ENCODE measurements around the gene NIPAL3.
A peak's percentile ranks its signal among the peaks of the same experiment; 100 is the strongest.

The NIPAL3 gene

DNA sequence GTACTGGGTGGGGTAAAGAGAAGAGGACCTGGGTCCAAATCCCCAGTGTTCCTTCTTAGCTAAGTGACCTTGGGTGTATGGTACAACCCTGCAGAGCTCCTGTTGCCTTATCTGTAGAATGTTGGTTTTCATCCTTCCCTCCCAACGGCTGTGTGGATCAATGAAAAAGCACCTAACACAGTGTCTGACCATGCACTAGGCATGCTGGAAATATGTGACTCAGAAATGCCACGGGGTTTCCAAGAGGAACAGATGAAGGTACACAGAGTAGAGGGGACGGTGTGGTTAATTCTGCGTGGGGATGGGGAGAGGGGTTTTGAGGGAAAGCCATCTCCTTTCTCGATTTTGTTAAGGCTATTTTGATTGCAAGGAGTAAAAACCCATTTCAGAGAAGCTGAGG lies 8.6 kb downstream of the NIPAL3 start:
- ATAC-seq (replicated peaks) (peak in 1 of 2 donors; percentile 29), DNase-seq (no peak)
- H3K36me3 Mint-ChIP-seq, result peaks cover 25 to 57% of the 10 kb centered on the region in 2 donors
- no peaks in the 10 kb centered on the region for H3K27me3 Mint-ChIP-seq
- peak overlapping the region; percentile 4 for H3K27ac Mint-ChIP-seq
- H3K4me3 Mint-ChIP-seq, result no peak overlapping the region
- peaks cover 11 to 22% of the 10 kb centered on the region in 2 donors for H3K4me1 Mint-ChIP-seq
- H3K9me3 Mint-ChIP-seq, result no peaks in the 10 kb centered on the region

DNA sequence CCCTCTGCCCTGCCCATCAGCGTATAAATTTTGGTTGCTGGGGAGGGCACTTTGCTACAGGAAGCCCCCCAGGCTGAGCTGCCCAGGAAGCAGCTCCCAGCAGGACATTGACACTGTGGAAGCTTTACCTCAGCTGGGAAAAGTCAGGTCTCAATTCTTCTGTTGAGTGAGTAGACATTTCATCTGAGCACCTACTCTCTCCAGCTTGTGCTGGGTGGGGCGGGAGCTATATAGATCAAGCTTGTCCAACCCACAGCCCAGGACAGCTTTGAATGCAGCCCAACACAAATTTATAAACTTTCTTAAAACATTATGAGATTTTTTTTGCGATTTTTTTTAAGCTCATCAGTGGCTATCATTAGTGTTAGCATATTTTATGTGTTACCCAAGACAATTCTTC lies 9.4 kb downstream of the NIPAL3 start:
- Mint-ChIP-seq H3K36me3 (peaks cover 19 to 50% of the 10 kb centered on the region in 2 donors), H3K9me3 (no peaks in the 10 kb centered on the region), H3K27me3 (no peaks in the 10 kb centered on the region), H3K4me3 (no peak overlapping the region), H3K27ac (no peak overlapping the region), H3K4me1 (peaks cover 8 to 20% of the 10 kb centered on the region in 2 donors)
- no peak for DNase-seq
- no peak for ATAC-seq (replicated peaks)

DNA sequence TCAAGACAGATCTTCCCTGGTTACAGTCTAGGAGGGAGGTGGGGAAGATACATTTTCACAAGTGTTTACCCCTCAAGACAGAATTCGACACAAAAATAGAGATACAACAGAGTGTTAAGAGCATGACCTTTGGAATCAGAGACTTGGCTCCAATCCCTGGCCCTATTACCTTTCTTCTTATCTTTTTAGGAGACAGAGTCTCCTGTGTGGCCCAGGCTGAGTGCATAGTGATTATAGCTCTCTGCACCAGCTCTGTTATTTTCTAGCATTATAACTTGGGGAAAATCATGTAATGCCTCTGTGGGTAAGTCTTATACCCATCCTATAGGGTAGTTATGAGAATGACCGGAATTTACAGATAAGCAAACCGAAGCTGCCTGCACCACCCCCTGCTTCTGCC lies 9.8 kb downstream of the NIPAL3 start:
- Mint-ChIP-seq H3K27ac (no peak overlapping the region), H3K27me3 (no peaks in the 10 kb centered on the region), H3K4me3 (no peak overlapping the region), H3K36me3 (peaks cover 17 to 50% of the 10 kb centered on the region in 2 donors), H3K4me1 (peaks cover 8 to 20% of the 10 kb centered on the region in 2 donors), H3K9me3 (no peaks in the 10 kb centered on the region)
- no peak for DNase-seq
- no peak for ATAC-seq (replicated peaks)

DNA sequence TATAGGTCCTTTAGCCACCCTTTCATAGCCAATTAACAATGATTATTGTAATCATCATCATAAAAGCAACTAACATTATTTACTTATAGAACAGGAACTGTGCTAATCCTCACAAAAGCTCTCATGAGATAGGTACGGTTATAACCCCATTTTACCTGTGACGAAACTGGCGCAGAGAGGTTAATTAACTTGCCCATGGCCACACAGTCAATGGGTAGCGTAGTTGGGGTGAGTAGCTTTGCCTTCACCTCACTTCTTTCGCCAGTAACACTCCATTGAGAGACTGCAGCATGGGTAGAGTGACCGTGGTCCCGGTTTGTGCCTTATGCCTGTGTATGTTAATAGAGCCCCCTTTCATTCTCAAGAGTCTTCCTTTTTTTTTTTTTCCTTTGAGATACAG lies 10.3 kb downstream of the NIPAL3 start:
- no peak overlapping the region for H3K4me3 Mint-ChIP-seq
- peaks cover 17 to 50% of the 10 kb centered on the region in 2 donors for H3K36me3 Mint-ChIP-seq
- DNase-seq (no peak), ATAC-seq (replicated peaks) (no peak)
- peaks cover 8 to 19% of the 10 kb centered on the region in 2 donors for H3K4me1 Mint-ChIP-seq
- no peaks in the 10 kb centered on the region for H3K27me3 Mint-ChIP-seq
- no peak overlapping the region for H3K27ac Mint-ChIP-seq
- no peaks in the 10 kb centered on the region for H3K9me3 Mint-ChIP-seq

DNA sequence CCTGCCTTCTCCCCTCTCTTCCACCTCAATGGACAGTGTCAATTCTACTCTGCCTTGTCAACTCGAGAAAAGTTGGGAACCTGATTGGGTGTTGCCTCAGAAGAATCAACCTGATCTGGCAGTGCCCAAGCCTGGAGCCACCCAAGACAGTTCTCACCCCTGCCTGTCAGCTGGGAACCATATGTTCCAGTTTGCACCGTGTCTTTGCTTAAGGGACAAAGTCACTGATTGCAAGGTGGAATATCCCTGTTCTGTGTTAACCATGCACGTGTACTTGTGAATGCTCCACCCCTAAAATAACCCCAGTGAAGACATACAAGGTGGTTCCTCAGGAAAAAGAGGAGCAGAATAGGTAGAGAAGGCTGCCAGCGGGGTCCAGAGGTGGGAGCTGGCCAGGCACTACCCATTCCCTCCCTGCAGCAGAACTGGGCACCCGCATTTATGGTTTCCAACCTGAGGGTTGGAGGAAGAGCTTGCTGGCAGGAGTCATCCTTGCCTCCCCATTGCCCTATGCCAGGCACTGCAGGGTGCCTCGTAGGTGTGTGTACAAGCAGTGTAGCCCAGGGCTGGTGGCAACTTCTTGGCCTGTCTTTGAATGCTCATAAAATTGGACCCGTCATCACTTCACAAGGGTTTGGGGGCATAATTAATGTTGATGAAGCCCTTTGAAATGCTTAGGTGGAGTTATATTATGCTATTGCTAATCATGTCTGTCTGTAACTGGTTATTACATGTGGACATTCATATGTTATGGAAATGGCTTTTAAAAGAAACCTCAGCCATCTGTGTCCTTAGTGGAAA lies 11.3 kb downstream of the NIPAL3 start:
- H3K27me3 Mint-ChIP-seq, result no peaks in the 10 kb centered on the region
- H3K27ac Mint-ChIP-seq, result no peak overlapping the region
- no peak overlapping the region for H3K4me3 Mint-ChIP-seq
- no peaks in the 10 kb centered on the region for H3K9me3 Mint-ChIP-seq
- peaks cover 12 to 44% of the 10 kb centered on the region in 2 donors for H3K36me3 Mint-ChIP-seq
- no peak for DNase-seq
- H3K4me1 Mint-ChIP-seq, result peaks cover 8 to 20% of the 10 kb centered on the region in 2 donors
- no peak for ATAC-seq (replicated peaks)

DNA sequence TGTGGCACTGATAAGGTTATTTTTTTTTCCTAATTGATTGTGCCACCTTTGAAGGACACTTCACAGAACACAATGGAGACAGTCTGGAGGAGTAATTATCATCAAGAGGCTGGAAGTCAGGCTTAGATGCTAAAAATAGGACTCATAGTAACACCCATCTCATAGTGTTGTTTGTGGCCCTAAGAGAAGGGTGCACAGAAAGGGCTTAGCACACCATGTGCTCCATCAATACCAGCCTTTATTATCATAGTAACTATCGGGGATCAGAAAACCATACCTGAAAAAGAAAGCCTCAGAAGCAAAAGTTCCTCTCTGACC lies 11.9 kb downstream of the NIPAL3 start:
- Mint-ChIP-seq H3K36me3 (peaks cover 11 to 39% of the 10 kb centered on the region in 2 donors), H3K9me3 (no peaks in the 10 kb centered on the region), H3K27ac (no peak overlapping the region), H3K4me3 (no peak overlapping the region), H3K4me1 (peaks cover 8 to 20% of the 10 kb centered on the region in 2 donors), H3K27me3 (no peaks in the 10 kb centered on the region)
- DNase-seq, result no peak
- no peak for ATAC-seq (replicated peaks)

DNA sequence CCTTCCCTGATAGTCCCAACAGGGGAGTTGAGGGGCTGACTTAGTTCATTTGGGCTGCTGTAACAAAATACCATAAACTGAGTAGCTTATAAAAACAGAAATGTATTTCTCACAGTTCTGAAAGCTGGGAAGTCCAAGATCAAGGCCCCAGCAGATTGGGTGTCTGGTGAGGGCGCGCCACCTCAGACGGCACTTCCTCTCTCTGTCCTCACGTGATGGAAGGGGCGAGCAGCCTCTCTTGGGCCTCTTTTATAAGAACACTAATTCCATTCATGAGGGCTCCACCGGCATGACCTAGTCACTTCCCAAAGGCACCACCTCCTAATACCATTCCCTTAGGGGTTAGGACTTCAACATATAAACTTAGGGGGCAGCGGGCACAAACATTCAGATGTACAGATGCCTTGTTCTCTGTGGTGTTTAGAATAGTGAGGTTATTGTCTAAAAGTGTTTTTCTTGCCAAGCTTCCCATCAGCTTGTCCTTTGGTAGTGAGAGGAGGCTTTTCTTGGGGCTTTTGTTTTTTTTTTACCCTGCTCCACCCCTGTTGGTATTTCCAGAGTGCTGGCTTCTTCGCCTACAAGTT lies 20.3 kb downstream of the NIPAL3 start:
- Mint-ChIP-seq H3K9me3 (no peaks in the 10 kb centered on the region), H3K4me1 (peaks cover 2 to 10% of the 10 kb centered on the region in 2 donors)

DNA sequence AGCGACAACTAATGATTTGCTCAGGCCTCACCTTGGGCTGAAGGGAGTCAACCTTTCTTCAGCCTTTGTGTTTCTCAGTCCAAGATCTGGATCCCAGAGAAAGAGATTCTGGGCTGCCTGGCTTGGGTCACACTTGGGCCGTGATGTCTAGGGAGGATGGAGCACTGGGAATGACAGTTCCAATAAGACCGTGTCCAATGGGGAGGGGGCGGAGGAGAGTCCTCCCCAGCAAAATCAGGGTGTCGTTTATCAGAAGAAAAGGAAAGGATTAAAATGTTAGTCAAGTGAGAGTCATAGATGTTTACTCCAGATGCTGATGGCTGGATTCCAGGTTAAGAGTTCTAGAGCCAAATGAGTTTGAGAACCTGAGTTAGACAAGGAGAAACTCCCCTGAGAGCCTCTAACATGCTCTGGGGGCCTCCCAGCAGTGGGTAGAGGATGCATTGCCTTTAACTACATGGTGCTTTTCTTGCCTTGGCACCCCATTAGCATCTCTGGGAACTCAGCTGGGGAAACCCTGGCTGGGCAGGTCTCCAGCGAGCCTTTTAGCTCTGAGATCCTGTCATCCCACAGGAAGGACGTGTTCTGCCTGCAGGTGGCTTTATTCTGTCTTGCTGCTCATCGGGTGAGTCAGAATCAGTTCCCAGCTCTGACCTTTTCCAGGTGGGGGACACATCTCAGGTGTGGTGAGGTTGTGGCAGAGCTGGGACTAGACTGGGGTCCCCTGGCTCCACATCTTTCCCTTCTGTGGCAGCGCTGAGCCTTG lies 22.2 kb downstream of the NIPAL3 start:
- Mint-ChIP-seq H3K9me3 (no peaks in the 10 kb centered on the region), H3K4me3 (no peak overlapping the region), H3K27me3 (no peaks in the 10 kb centered on the region), H3K36me3 (peaks cover 12 to 15% of the 10 kb centered on the region in 2 donors), H3K27ac (no peak overlapping the region), H3K4me1 (peaks cover 2 to 5% of the 10 kb centered on the region in 2 donors)
- ATAC-seq (replicated peaks) (no peak), DNase-seq (no peak)

More for the DNA sequence above, 20.3 kb downstream of the NIPAL3 start:
- DNase-seq, result no peak
- peaks cover 7 to 15% of the 10 kb centered on the region in 2 donors for H3K36me3 Mint-ChIP-seq
- no peaks in the 10 kb centered on the region for H3K27me3 Mint-ChIP-seq
- no peak overlapping the region for H3K4me3 Mint-ChIP-seq
- no peak overlapping the region for H3K27ac Mint-ChIP-seq
- ATAC-seq (replicated peaks), result no peak

DNA sequence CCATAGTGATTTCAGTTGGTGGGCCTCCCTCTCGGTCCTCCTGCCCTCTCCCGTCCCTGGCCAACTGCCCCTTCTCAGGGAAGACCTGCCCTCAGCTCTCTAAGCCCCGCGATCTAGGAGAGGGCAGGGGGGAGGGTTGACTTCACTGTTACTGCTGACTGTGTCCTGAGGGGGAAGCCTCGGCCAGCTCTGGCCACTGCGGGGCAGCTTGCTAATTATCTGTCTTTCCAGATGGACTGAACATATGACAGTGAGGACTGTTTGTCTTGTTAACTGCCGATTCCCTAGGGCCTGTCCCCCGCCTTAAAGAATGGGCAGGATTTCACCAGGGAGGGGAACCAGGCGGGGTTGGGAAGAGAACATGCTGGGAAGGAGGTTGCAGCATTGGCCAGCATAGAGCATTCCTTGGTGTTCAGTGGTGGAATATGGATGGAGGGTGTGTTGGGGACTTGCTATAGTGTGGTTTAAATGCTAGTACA lies 22.9 kb downstream of the NIPAL3 start:
- H3K4me1 Mint-ChIP-seq, result peaks cover 2 to 5% of the 10 kb centered on the region in 2 donors
- H3K9me3 Mint-ChIP-seq, result no peaks in the 10 kb centered on the region
- no peak overlapping the region for H3K4me3 Mint-ChIP-seq
- H3K27ac Mint-ChIP-seq, result no peak overlapping the region
- no peak for DNase-seq
- no peaks in the 10 kb centered on the region for H3K27me3 Mint-ChIP-seq
- peaks cover 12 to 15% of the 10 kb centered on the region in 2 donors for H3K36me3 Mint-ChIP-seq
- ATAC-seq (replicated peaks), result no peak

DNA sequence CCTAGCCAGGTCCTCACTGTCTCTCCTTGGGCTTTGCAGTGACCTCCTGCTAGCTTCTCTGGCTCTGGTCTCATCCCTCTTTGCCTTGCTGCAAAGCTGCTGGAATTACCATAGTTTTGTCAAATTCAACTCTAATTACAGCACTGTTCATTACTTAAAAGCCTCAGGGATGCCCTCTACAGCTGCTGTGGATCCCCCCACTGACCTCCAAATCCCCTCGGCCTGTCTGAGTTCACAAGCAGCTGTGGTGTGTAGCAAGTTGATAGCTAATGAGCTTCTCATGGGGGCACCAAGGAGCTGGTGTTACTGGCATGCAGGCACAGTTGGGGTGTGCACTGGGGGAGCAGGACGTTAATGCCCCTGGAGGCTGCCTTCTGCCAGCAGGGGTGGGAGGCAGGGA lies 24.8 kb downstream of the NIPAL3 start:
- no peak overlapping the region for H3K27ac Mint-ChIP-seq
- ATAC-seq (replicated peaks) (no peak), DNase-seq (no peak)
- peaks cover 2 to 5% of the 10 kb centered on the region in 2 donors for H3K4me1 Mint-ChIP-seq
- peaks cover 13 to 15% of the 10 kb centered on the region in 2 donors for H3K36me3 Mint-ChIP-seq
- no peak overlapping the region for H3K4me3 Mint-ChIP-seq
- no peaks in the 10 kb centered on the region for H3K27me3 Mint-ChIP-seq
- no peaks in the 10 kb centered on the region for H3K9me3 Mint-ChIP-seq

DNA sequence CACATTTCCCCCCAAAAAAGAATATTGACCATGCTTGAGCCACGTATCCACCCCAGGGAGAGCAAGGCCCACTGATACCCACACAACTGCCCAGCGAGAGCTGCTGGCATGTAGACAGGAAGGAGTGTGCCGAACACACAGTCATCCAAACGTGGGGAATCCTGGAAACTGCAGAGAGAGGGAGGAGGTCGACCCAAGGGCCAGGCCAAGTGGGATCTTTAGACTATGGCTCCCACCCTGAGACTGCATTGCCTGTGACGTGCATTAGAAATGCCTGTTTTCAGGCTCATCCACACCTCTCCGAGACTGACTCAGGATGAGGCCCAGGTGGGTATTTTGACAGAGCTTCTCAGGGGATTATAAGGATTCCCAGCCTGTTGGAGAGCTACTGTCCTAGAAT lies 25.9 kb downstream of the NIPAL3 start:
- no peak for ATAC-seq (replicated peaks)
- Mint-ChIP-seq H3K27ac (no peak overlapping the region), H3K27me3 (no peaks in the 10 kb centered on the region), H3K4me1 (peaks cover 2 to 5% of the 10 kb centered on the region in 2 donors), H3K9me3 (no peaks in the 10 kb centered on the region), H3K4me3 (no peak overlapping the region), H3K36me3 (peaks cover 17 to 21% of the 10 kb centered on the region in 2 donors)
- no peak for DNase-seq

DNA sequence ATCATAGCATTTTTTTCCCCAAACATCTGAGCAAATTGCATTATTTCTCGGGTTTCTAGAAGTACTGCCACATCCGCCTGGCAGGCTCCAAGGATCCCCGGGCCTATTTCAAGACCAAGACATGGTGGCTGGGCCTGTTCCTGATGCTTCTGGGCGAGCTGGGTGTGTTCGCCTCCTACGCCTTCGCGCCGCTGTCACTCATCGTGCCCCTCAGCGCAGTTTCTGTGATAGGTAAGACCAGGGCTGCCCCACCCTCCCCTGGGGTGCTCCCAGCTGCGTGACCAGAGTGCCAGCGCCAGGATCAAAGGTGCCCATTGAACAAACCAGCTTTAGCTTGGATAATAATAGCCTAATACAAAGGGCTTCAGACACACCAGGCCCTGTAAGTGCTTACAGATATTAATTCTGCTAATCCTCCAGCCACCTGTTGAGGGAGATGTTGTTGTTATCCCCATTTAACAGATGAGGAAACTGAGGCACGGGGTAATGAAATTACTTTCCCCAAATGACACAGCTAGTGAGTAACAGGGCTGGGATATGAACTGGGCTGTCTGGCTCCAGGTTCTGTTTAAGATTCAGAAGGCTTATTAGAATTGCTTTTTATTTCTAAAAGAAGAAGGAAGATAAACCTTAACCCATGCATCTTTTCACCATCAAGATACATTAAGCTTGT lies 26.5 kb downstream of the NIPAL3 start:
- no peak overlapping the region for H3K27ac Mint-ChIP-seq
- no peak overlapping the region for H3K4me3 Mint-ChIP-seq
- H3K9me3 Mint-ChIP-seq, result no peaks in the 10 kb centered on the region
- H3K4me1 Mint-ChIP-seq, result peaks cover 2 to 5% of the 10 kb centered on the region in 2 donors
- no peak for DNase-seq
- H3K27me3 Mint-ChIP-seq, result no peaks in the 10 kb centered on the region
- peaks cover 23 to 27% of the 10 kb centered on the region in 2 donors for H3K36me3 Mint-ChIP-seq
- no peak for ATAC-seq (replicated peaks)

DNA sequence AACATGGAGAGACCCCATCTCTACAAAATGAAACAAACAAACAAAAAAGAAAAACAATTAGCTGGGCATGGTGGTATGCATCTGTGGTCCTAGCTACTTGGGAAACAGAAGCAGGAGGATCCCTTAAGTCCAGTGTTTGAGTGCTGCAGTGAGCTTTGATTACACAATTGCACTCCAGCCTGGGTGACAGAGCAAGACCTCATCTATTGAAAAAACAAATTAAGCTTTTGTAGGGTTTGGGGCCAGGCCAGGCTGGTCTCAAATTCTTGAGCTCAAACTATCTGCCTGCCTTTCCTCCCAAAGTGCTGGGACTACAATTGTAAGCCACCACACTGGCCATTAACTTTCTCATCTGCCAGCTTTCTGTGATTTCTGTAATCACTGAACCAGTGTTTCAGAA lies 27.2 kb downstream of the NIPAL3 start:
- H3K4me1 Mint-ChIP-seq, result peaks cover 0 to under 1% of the 10 kb centered on the region in 2 donors
- H3K27ac Mint-ChIP-seq, result no peak overlapping the region
- no peaks in the 10 kb centered on the region for H3K9me3 Mint-ChIP-seq
- peaks cover 20 to 27% of the 10 kb centered on the region in 2 donors for H3K36me3 Mint-ChIP-seq
- no peak for ATAC-seq (replicated peaks)
- no peak overlapping the region for H3K4me3 Mint-ChIP-seq
- no peaks in the 10 kb centered on the region for H3K27me3 Mint-ChIP-seq
- no peak for DNase-seq

DNA sequence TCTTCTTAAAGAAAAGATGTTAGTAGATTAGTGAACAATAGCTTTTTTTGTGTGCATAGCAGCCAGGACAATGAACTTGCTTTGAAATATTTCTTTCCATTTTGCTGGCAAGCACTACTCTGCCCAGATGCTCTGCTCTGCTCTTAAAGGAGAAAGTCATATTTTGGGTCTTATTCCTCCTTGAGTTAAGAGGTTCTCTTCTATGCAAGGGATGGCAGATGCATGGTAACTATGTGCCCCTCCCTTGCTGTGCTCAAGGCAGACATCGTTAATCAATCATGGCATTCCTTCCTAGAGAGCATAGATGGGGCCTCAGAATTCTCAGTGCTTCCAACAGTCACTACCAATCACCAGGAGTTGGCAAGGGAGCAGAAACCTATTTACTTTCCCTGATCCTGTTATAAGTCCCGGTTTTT lies 27.6 kb downstream of the NIPAL3 start:
- H3K9me3 Mint-ChIP-seq, result no peaks in the 10 kb centered on the region
- peaks cover 20 to 27% of the 10 kb centered on the region in 2 donors for H3K36me3 Mint-ChIP-seq
- no peak overlapping the region for H3K4me3 Mint-ChIP-seq
- DNase-seq (no peak), ATAC-seq (replicated peaks) (no peak)
- H3K4me1 Mint-ChIP-seq, result no peaks in the 10 kb centered on the region
- no peak overlapping the region for H3K27ac Mint-ChIP-seq
- no peaks in the 10 kb centered on the region for H3K27me3 Mint-ChIP-seq

All from stimulated activated naive B cell treated with anti-CD40 and anti-IgM and Interleukin-4, amounts not matched to agents 10 μg/mL and 1 μg/mL and 100 μg/mL, for 72 hours (primary cell).